Common myeloid progenitor, CD34-positive (primary cell): ENCODE data around the gene PPM1A.

Source experiments
- CTCF ChIA-PET: fragments of 350-600 bp; sonication (Branson Sonifier 250); formaldehyde crosslinking; loops from one replicate; lab custom pipeline; 2021; ENCODE audit warnings: antibody characterized with exemption; lab: Charles Lee
- POLR2A ChIA-PET: fragments of 350-600 bp; sonication (Branson Sonifier 250); formaldehyde crosslinking; loops from one replicate; lab custom pipeline; 2021; ENCODE audit warnings: antibody characterized with exemption; lab: Charles Lee
- DNase-seq, 3 donors: peaks; one replicate each; pipeline versions ENCODE4 v3.0.0 to v3.0.0-alpha.2; 2013
- H3K27ac ChIP-seq, 2 experiments: 1 replicate in 1 of 2; 2 replicates in 1 of 2; pipeline ENCODE4 v1.7.0; 2013; ENCODE audit warnings: inconsistent platforms in 2 of 2, low read length in 2 of 2, mild to moderate bottlenecking in 2 of 2, low read depth in 1 of 2, moderate library complexity in 1 of 2; ENCODE audit not compliant: severe bottlenecking in 2 of 2, insufficient read depth in 1 of 2, poor library complexity in 1 of 2
- H3K27me3 ChIP-seq, 5 experiments: replicated peaks in 2 of 5; 1 replicate in 3 of 5; 2 replicates in 2 of 5; pipeline versions ENCODE4 v1.6.1 to v1.7.0; 2013; ENCODE audit warnings: low read length in 4 of 5, mild to moderate bottlenecking in 2 of 5, moderate library complexity in 2 of 5, inconsistent platforms in 1 of 5; ENCODE audit not compliant: insufficient read depth in 5 of 5, control insufficient read depth in 4 of 5
- H3K36me3 ChIP-seq, 4 experiments: 1 replicate in 2 of 4; 2 replicates in 2 of 4; pipeline versions ENCODE4 v1.6.1 to v1.7.0; 2013; ENCODE audit warnings: low read length in 3 of 4, control low read depth in 1 of 4, mild to moderate bottlenecking in 1 of 4; ENCODE audit not compliant: control insufficient read depth in 4 of 4, insufficient read depth in 4 of 4
- H3K4me1 ChIP-seq, 4 experiments: 1 replicate in 3 of 4; 2 replicates in 1 of 4; pipeline versions ENCODE4 v1.6.1 to v1.7.1; 2013; ENCODE audit warnings: low read length in 3 of 4, mild to moderate bottlenecking in 3 of 4, control low read depth in 1 of 4, inconsistent platforms in 1 of 4, moderate library complexity in 1 of 4; ENCODE audit not compliant: control insufficient read depth in 4 of 4, insufficient read depth in 4 of 4; ENCODE audit errors: control extremely low read depth in 1 of 4
- H3K4me3 ChIP-seq, 7 experiments: 1 replicate in 4 of 7; 2 replicates in 3 of 7; pipeline versions ENCODE4 v1.5.1 to v1.7.0; 2013; ENCODE audit warnings: mild to moderate bottlenecking in 7 of 7, low read length in 6 of 7, moderate library complexity in 6 of 7, inconsistent platforms in 2 of 7, low read depth in 2 of 7, control low read depth in 1 of 7; ENCODE audit not compliant: insufficient read depth in 4 of 7, control insufficient read depth in 1 of 7; ENCODE audit errors: extremely low read depth in 1 of 7
- H3K9me3 ChIP-seq, 5 experiments: 1 replicate in 4 of 5; 2 replicates in 1 of 5; pipeline versions ENCODE4 v1.6.1 to v1.7.1; 2013; ENCODE audit warnings: low read length in 4 of 5, mild to moderate bottlenecking in 2 of 5, inconsistent platforms in 1 of 5, low read depth in 1 of 5, moderate library complexity in 1 of 5; ENCODE audit not compliant: control insufficient read depth in 4 of 5, insufficient read depth in 2 of 5; ENCODE audit errors: control extremely low read depth in 1 of 5
- WGBS: methylation state at CpG from one replicate; pipeline ENCODE4 v1.1.5; 2013; ENCODE audit not compliant: insufficient coverage; 5-methylcytosine and 5-hydroxymethylcytosine counted together

The PPM1A gene

GRCh38 chr14:60275932-60276331 lies 26.9 kb downstream of the PPM1A start:
- ChIA-PET CTCF (interaction anchor here (0.7 to 1.4 kb wide), 4 partner anchors 18 to 765 kb away, joined by 3 to 4 read pairs (median 3); no protein-coding TSS in a partner anchor), POLR2A (no interaction called here)
- Histone ChIP-seq H3K27ac (no peak overlapping the region), H3K9me3 (no peaks in the 10 kb centered on the region), H3K4me3 (no peak overlapping the region), H3K36me3 (peaks cover under 1 to 6% (median 4%) of the 10 kb centered on the region in 4 experiments), H3K27me3 (no peaks in the 10 kb centered on the region), H3K4me1 (peaks cover 0 to 14% (median 3%) of the 10 kb centered on the region in 4 experiments)
- no peak for DNase-seq
- 98% methylated on average over 3 of the region's 4 CpGs for WGBS

- Histone ChIP-seq H3K4me1 (peaks cover 0 to 14% (median 3%) of the 10 kb centered on the region in 4 experiments), H3K9me3 (no peaks in the 10 kb centered on the region), H3K27me3 (no peaks in the 10 kb centered on the region), H3K27ac (no peak overlapping the region), H3K4me3 (no peak overlapping the region), H3K36me3 (peaks cover 0 to 6% (median 5%) of the 10 kb centered on the region in 4 experiments)
- WGBS = no CpG with 5 or more reads among the region's 2 CpGs
- DNase-seq = no peak
- POLR2A ChIA-PET = no interaction called here
- CTCF ChIA-PET = interaction anchor here (0.7 to 1.3 kb wide), 3 partner anchors 19 to 766 kb away, joined by 3 read pairs; no protein-coding TSS in a partner anchor
Observed at GRCh38 chr14:60276347-60276746, 27.3 kb downstream of the PPM1A start.

- Histone ChIP-seq H3K27ac (no peak overlapping the region), H3K9me3 (no peaks in the 10 kb centered on the region), H3K4me1 (peaks cover 0 to 14% (median 3%) of the 10 kb centered on the region in 4 experiments), H3K36me3 (peaks cover 3 to 9% (median 6%) of the 10 kb centered on the region in 4 experiments), H3K4me3 (no peak overlapping the region), H3K27me3 (no peaks in the 10 kb centered on the region)
- ChIA-PET CTCF (no interaction called here), POLR2A (no interaction called here)
- no peak for DNase-seq
- WGBS = 83% methylated on average over 1 of the region's 2 CpGs
Observed at GRCh38 chr14:60277605-60278190, 28.7 kb downstream of the PPM1A start.

- no peak for DNase-seq
- no peaks in the 10 kb centered on the region for H3K27me3 ChIP-seq
- H3K9me3 ChIP-seq = no peaks in the 10 kb centered on the region
- H3K4me3 ChIP-seq = no peak overlapping the region
- peaks cover 0 to 10% (median 3%) of the 10 kb centered on the region in 4 experiments for H3K4me1 ChIP-seq
- CTCF ChIA-PET = no interaction called here
- 100% methylated on average over 1 of the region's 2 CpGs for WGBS
- H3K36me3 ChIP-seq = peaks cover 10 to 14% (median 12%) of the 10 kb centered on the region in 4 experiments
- POLR2A ChIA-PET = no interaction called here
- H3K27ac ChIP-seq = no peak overlapping the region
Observed at GRCh38 chr14:60278350-60278749, 29.3 kb downstream of the PPM1A start.

GRCh38 chr14:60287452-60287851 lies 38.4 kb downstream of the PPM1A start:
- Histone ChIP-seq H3K4me1 (no peaks in the 10 kb centered on the region), H3K36me3 (peaks cover 14 to 44% (median 32%) of the 10 kb centered on the region in 4 experiments), H3K27me3 (no peaks in the 10 kb centered on the region), H3K9me3 (no peaks in the 10 kb centered on the region), H3K4me3 (no peak overlapping the region), H3K27ac (no peak overlapping the region)
- ChIA-PET POLR2A (no interaction called here), CTCF (no interaction called here)
- no peak for DNase-seq

GRCh38 chr14:60288279-60288678 lies 39.3 kb downstream of the PPM1A start:
- Histone ChIP-seq H3K4me1 (no peaks in the 10 kb centered on the region), H3K27me3 (no peaks in the 10 kb centered on the region), H3K9me3 (no peaks in the 10 kb centered on the region), H3K4me3 (no peak overlapping the region), H3K27ac (no peak overlapping the region), H3K36me3 (peaks cover 10 to 43% (median 33%) of the 10 kb centered on the region in 4 experiments)
- CTCF ChIA-PET = no interaction called here
- DNase-seq = no peak
- POLR2A ChIA-PET = no interaction called here
- WGBS = no CpG with 5 or more reads among the region's 1 CpG

GRCh38 chr14:60294411-60295069 lies 45.5 kb downstream of the PPM1A start:
- Histone ChIP-seq H3K9me3 (no peaks in the 10 kb centered on the region), H3K27ac (no peak overlapping the region), H3K27me3 (no peaks in the 10 kb centered on the region), H3K4me1 (peaks cover 0 to 6% (median 3%) of the 10 kb centered on the region in 4 experiments), H3K36me3 (peaks cover 5 to 28% (median 17%) of the 10 kb centered on the region in 4 experiments), H3K4me3 (no peak overlapping the region)
- POLR2A ChIA-PET = interaction anchor here (0.6 kb wide), 2 partner anchors 206 to 794 kb away, joined by 4 to 5 read pairs; no protein-coding TSS in a partner anchor
- DNase-seq = no peak
- CTCF ChIA-PET = interaction anchor here (0.6 to 1.5 kb wide), 2 partner anchors 32 to 218 kb away, joined by 3 read pairs; no protein-coding TSS in a partner anchor
- WGBS = no CpG with 5 or more reads among the region's 3 CpGs
